Posterior cingulate gyrus (tissue), 11 donors: ENCODE results near the gene TCP10L.
"Not testable (repeated sequence)": the region's sequence is repeated elsewhere in the genome, so short reads cannot be mapped to it uniquely, and the experiment has no call there.

Experiments used
- DNase-seq, 10 donors: peaks; one replicate each; pipeline versions ENCODE4 v3.0.0 to v3.0.0-alpha.2; 2020 to 2021; ENCODE audit warnings: mixed read lengths in 3 of 10
- intact Hi-C: fragments of 100-400 bp; cut with DNase I; formaldehyde crosslinking; loops from one replicate; pipeline ENCODE4 v1.15.1; 2023

Gene TCP10L, protein sequence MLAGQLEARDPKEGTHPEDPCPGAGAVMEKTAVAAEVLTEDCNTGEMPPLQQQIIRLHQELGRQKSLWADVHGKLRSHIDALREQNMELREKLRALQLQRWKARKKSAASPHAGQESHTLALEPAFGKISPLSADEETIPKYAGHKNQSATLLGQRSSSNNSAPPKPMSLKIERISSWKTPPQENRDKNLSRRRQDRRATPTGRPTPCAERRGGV

DNA sequence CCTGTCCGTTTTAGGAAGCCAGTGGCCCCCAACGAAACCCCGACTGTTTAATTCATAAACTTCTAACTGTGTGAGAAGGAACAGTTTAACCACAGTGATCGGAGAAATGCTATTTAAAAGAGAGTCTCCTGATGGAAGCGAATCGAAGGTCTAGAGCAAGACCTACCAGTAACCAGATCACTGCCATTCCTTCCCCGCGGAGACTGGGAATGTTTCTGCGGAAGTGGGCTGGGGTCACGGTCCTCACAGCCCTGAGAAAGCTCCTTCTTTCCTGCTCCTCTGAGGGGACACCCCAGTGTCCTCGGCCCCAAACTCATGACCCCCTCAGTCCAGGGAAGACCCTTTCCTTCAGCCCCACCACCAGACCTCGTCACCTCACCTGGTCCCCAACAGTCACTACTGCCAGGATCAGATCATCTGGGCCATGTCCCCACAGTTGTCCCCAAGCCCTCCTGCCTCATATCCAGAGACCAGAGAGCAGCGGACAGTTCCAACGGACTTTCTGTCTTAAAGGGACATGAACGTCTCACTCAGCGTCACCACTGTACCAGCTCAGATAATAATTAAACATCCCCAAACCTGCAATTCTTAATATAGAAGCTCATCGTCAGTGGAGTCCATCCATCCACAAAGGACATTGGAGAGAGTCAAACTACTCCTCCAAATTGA, at the start of gene TCP10L:
Gene TCP10L, minus strand, starts transcription at position 482 of the 669 bp plus-strand sequence. CDS start 1,219 bp downstream, outside the sequence.
- intact Hi-C loops: no loop called here
- DNase-seq: peak in 1 of 10 donors; percentile 46

GRCh38 chr21:32626621-32627196, 41.4 kb upstream of the TCP10L start:
- intact Hi-C loops: no loop called here
- DNase-seq: no peak

GRCh38 chr21:32618218-32618617, 32.9 kb upstream of the TCP10L start:
- DNase-seq, intact Hi-C loops: not testable (repeated sequence)

DNA sequence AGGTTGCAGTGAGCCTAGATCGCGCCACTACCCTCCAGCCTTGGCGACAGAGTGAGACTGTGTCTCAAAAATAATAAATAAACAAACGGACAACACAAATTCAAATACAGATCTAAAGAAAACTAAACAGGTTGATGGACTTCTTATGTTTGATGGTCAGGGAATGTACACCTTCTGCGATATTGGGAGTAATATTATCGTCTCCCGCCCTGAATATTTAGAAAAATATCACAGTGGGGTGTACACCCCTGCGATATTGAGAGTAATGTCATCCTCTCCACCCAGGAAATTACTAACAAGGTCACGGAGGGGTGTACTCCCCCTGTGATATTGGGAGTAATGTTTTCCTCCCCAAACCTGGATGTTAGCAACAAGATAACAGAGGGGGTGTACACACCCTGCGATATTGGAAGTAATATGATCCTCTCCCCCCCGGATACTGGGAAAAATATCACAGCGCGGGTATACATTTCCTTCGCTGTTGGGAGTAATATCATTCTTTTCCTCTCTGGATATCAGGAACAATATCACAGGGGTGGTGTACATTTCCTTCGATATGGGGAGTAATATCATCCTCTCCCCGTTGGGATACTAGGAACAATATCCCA, 28.2 kb upstream of the TCP10L start:
- intact Hi-C loops: no loop called here
- no peak for DNase-seq

GRCh38 chr21:32612999-32613337, 27.6 kb upstream of the TCP10L start:
- no peak for DNase-seq
- intact Hi-C loops: no loop called here

DNA sequence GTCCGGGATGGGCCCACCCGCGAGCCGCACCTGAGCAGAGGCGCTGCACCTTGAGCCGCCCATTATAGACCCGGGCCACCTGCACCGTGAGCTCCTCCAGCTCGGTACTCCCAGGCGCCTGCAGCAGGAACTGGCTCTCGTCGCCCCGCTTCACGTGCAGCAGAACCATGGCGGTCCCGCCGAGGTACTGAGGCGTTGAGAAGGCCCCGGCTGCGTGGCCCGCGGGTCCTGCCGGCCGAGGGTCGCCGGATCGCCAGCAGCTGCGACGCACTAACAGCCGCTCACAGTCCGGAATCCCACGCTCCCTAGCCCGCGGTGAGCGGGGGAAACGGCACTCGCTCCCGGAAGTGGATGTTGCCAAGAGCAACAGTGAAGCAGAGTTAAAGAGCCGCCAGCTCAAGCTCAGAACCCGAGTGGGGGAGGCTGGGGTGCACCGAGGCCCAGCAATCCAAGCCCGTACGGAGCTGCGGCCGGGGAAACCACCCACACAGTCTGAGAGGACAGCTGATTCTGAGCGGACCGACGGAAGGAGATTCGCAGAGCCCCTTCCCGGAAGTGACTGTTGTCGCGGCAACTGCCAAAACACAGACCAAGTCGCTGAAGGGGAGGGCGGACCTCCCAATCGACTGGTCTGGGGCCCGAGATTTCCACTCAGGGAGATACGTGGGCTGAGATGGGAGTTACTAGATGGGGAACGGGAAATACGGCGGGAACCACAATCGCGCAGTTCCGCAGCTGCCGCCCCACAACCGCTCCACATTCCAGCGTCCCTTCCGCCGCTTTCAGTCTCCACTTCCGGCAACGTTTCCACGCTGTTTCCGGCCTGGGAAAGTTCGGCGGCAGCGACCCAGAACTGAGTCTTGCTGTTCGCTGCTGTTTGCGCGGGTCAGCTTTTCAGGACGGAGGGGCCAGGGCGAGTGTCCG, 27.0 kb upstream of the TCP10L start, which contains the start of gene CFAP298:
Gene CFAP298, minus strand, starts transcription at position 303 of the 924 bp plus-strand sequence. Its CDS starts 134 bp downstream, at position 169.
- intact Hi-C loops: no loop called here

DNA sequence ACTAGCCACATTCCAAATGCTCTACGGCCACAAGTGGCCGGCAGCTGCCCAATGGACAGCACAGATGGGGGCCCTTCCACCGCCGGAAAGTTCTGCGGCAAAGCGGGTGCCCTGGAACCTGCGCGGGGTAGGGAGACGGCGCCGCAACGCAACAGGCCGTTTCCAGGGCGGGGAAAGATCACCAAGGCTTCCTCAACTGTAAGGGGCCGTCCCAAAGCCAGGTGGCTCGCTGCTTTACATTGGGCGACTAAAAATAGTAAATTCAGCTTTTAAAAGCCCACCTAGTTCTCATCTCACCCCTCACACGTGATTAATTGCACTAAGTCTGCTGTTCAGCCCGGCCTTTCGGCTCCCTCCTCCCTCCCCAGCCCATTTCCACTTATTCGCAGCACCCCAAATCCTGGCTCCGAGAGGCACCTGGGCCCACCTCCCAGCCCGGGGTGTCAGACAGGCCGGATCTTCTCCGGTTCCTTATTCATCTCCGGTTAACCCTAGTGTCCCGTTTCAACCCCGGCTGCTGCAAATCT, 26.2 kb upstream of the TCP10L start:
- DNase-seq: no peak
- intact Hi-C loops: no loop called here

More for the DNA sequence above, 27.0 kb upstream of the TCP10L start, which contains the start of gene CFAP298:
- DNase-seq: peak; percentile 83 to 98 (median 92)

DNA sequence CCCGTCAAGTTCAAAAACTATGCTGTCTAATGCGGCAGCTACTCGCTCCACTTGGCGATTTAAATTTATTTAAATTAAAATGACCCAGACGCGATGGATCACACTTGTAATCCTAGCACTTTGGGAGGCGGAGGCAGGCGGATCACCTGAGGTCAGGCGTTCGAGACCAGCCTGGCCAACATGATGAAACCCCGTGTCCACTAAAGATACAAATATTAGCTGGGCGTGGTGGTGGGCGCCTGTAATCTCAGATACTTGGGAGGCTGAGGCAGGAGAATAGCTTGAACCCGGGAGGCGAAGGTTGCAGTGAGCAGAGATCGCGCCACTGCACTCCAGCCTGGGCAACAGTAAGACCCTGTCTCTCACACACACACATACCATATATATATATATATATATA, 25.6 kb upstream of the TCP10L start:
- intact Hi-C loops, DNase-seq: not testable (repeated sequence)

GRCh38 chr21:32608851-32609250, 23.5 kb upstream of the TCP10L start:
- intact Hi-C loops: no loop called here
- no peak for DNase-seq

- intact Hi-C loops: no loop called here
- DNase-seq: no peak
These were observed 20.1 kb upstream of the TCP10L start for GRCh38 chr21:32605469-32605868.

DNA sequence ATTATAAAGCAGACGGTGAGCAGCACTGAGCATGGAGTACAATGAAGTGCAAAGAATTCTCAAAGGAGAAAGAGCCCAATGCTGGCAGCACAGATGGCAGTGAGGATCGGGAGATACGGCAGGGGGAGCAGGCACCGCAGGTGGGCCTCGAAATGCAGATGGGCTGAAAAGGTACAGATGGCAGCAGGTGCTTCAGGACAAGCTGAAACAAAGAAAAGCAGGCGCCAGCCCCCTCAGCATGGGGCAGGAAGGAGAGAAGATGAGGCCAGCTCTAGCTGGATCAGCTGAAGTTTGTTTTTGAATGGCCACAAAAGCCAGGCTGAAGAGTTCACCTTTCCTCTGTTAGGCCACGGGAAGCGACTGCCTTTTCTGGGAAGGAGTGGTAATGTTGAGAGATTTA, 19.1 kb upstream of the TCP10L start:
- peak in 1 of 10 donors; percentile 26 for DNase-seq
- intact Hi-C loops: no loop called here

DNA sequence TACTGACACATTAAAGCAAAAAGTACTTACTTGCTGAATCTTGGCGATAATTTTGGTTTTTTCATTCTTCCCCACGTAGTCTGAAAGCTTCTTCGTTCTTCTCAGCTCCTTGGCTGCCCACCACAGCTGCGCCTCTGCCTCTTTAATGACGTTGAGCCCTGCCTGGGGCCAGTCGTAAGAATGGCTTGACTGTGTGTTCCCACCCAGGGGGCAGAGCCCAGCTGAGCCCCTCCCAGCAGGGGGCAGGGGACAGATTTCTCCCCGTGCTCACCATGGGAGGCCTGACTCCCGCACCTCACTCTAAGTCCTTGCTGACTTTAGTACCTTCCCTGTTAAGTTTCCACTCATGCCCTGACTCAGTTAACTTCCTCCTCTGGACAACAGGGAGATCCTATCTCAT, 17.8 kb upstream of the TCP10L start:
- intact Hi-C loops: no loop called here

GRCh38 chr21:32602099-32602498, 16.8 kb upstream of the TCP10L start:
- DNase-seq: peak in 2 of 10 donors; percentile 29 to 69
- intact Hi-C loops: no loop called here

More for the DNA sequence above, 17.8 kb upstream of the TCP10L start:
- no peak for DNase-seq

GRCh38 chr21:32599526-32599925, 14.2 kb upstream of the TCP10L start:
- intact Hi-C loops: no loop called here
- peak in 1 of 10 donors; percentile 68 for DNase-seq

GRCh38 chr21:32599091-32599490, 13.8 kb upstream of the TCP10L start:
- intact Hi-C loops: no loop called here
- no peak for DNase-seq

- intact Hi-C loops: no loop called here
These were observed 11.9 kb upstream of the TCP10L start for GRCh38 chr21:32597205-32597604.

DNA sequence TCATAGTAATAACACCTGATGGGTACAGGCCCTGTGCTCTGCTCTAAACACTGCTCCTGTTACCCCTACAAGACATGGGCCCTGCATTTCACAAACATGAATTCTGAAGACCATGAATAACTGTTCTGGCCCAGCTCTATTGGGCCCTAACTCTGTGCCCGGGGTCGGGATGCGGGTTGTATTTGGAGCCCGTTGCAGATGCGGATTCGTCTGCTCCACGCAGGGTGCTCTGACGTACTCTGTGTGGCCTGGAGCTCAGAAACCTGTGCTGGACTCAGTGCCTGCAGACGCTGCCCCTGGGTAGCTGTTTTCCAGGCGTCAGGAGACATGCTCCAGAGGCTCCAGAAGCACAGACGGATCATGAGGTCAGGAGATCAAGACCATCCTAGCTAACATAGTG, 10.1 kb upstream of the TCP10L start:
- peak in 1 of 10 donors; percentile 60 for DNase-seq
- intact Hi-C loops: no loop called here

More at GRCh38 chr21:32597205-32597604, 11.9 kb upstream of the TCP10L start:
- DNase-seq: peak in 1 of 10 donors; percentile 52

DNA sequence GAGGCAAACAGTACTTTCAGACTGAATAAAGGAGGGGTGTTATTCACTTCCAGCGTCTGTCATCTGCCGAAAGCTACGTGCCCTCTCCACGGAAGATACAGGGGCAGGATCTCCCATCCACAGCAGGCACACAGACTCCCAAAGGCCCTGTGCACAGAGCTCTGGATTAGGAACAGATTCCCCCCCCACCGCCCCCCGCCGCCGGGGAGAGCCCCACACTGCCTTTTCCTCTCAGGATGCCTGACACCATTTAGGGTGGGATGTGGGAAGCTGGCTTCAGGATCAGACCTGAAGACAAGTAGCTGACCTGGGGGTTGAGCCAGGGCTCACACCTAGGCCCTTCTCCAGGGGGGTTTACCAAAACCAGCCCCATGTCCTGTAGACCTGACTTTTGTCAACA, 8.4 kb upstream of the TCP10L start:
- DNase-seq: no peak
- intact Hi-C loops: no loop called here

- intact Hi-C loops: no loop called here
- peak in 1 of 10 donors; percentile 39 for DNase-seq
These were observed 7.7 kb upstream of the TCP10L start for GRCh38 chr21:32592929-32593502.
